Activated T-helper 9 cell treated with anti-CD3 and anti-CD28 coated beads, Interleukin-2, amount 50 U/mL, for 16 hours (primary cell): ENCODE results near the gene UBE2B.
A peak's percentile ranks its signal among the peaks of the same experiment; 100 is the strongest.
"Not testable (repeated sequence)": the region's sequence is repeated elsewhere in the genome, so short reads cannot be mapped to it uniquely, and the experiment has no call there.

Experiments used
- DNase-seq: peaks from one replicate; pipeline ENCODE4 v3.0.0-alpha.2; 2020; ENCODE audit warnings: low read depth

The UBE2B gene

DNA sequence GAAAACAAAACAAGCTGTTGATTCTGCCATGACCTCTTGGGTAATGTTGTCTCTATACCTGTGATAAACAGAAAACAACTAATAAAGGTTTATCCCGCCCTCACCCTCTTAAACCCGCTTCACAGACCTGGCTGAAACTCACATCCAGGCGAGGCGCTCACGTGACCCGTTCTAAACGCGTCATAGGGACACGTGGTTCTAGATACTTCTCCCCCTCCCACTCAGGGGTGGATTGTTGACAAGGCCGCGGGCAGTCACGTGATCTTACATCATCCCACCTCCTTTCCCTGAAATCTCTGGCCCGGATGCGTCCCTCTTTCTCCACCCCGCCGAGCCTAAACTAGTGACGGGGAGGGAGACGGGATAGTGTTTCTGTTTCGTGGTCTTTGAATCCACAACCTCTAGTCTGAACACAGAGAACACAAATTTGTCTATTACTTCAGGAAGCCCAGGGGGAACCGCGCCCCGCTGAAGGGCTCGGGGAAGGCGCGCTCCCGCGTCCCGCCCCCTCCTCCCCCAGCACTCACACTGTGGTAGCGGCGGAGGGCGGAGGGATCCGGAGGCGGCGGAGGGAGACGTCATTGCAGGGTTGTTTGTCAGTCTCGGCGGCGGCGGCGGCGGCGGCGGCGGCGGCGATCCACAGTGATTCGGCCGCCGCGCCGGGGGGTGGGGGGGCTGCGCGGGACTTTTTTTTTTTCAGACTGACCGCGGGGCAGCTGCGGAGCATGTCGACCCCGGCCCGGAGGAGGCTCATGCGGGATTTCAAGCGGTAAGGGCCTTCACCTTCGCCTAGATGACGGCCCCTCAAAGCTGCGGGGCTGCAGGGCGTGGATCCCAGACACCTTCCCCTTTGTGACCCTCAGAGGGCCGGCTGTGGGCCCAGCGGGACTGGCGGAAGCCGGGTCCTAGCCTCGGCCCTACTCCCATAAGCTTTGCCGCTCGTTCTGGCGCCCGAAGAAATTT lies at the start of gene UBE2B:
Gene UBE2B (plus strand): TSS at position 699 of the 963 bp plus-strand sequence. CDS start 27 bp downstream, at position 726.
- peak; percentile 92 for DNase-seq

DNA sequence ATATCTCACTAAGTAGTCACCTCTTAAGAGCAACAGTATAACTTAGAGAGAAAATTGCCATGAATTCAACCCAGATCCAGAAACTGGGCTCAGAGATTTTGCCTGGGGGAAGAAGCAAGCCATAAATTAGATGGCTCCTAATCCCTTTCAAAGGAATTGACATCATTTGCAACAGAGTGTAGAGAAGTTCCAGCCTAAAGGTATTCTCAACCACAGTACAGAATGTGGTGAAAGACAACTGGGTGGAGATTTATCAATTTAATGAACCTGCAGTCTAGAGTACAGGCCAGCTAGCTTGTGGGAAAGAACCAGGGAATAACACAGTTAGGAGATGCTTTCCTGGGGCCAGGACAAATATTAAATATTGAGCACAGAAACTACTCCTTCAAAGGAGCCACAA lies 44.0 kb upstream of the UBE2B start:
- DNase-seq, result no peak

DNA sequence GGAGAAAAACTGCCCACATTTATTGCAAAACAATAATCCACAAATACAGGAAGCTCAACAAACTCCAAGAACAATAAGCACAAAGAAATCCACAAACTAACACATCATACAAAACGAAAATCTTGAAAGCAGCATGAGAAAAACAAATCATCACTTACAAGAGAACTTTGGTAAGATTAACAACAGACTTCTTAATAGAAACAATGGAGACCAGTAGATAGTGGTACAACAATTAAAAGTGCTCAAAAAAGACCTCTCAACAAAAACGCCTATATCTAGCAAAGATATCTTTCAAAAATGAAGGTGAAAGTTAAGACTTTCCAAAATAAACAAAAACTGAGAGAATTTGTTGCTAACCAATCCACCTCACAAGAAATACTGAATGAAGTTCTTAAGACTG lies 42.8 kb upstream of the UBE2B start:
- DNase-seq, result no peak

DNA sequence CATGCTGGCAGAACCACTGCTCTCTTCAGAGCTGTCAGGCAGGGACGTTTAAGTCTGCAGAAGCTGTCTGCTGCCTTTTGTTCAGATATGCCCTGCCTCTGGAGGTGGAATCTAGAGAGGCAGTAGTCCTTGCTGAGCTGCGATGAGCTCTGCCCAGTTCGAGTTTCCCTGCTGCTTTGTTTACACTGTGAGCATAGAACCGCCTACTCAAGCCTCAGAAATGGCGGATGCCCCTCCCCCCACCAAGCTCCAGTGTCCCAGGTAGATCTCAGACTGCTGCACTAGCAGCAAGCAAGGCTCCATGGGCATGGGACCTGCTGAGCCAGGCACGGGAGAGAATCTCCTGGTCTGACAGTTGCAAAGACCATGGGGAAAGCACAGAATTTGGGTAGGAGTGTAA lies 34.5 kb upstream of the UBE2B start:
- not testable (repeated sequence) for DNase-seq

DNA sequence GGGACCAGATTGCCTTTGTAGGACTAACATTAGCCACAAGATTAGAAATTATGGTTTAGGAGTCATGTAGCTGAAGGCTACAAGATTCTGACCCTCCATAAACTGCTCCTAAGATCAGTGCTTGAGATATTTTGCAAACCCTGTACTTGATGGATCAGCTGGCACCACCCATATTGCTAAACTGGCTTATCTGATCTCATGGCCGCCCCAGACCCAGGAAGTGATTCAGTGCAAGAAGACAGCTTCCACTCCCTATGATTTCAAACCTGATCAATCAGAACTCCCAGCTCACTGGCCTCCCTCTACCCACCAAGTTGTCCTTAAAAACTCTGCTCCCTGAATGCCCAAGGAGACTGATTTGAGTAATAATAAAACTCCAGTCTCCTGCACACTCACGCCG lies 27.9 kb upstream of the UBE2B start:
- not testable (repeated sequence) for DNase-seq

DNA sequence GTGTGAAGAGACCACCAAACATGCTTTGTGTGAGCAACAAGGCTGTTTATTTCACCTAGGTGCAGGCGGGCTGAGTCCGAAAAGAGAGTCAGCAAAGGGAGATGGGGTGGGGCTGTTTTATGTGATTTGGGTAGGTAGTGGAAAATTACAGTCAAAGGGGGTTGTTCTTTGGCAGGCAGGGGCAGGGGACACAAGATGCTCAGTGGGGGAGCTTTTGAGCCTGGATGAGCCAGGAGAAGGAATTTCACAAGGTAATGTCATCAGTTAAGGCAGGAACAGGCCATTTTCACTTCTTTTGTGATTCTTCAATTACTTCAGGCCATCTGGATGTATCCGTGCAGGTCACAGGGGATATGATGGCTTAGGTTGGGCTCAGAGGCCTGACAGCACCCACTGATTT lies 25.9 kb upstream of the UBE2B start:
- DNase-seq, result not testable (repeated sequence)

DNA sequence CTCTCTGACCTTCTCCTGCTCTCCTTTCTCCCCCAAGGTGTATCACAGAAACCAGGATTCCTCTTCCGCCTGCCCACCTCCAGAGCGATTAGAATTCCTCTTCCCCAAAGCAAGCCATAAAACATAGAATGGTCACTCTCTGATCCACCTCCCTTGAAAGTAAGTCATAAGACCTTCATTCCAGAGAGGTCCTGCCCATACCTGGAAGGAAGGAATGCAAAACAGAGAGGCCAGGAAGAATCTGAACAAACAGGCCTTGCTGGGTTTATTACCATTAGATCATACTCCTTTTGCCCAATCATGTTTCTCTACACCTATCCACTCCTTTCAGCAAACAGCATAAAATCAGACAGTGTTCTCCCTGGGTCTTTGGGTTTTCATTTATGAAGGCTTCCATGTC lies 25.4 kb upstream of the UBE2B start:
- DNase-seq, result no peak

DNA sequence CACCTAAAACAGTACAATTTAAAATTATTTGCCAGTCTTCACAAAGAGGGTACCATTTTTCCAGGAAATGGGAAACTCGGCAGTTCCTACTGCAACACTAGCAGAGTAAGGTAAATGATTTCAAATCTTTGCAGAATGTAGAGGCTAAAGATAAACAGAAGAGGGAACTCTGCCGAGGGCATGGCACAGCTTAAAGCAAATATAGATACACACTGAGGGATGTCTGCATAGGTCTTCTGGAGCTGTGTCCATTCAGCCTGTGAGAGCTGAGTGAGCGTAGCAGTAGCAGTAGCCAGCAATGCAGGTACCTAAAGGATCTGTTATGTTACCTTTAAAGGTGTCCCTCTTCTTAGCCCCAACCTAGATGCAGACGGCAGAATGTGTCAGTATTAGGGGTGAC lies 21.9 kb upstream of the UBE2B start:
- no peak for DNase-seq

DNA sequence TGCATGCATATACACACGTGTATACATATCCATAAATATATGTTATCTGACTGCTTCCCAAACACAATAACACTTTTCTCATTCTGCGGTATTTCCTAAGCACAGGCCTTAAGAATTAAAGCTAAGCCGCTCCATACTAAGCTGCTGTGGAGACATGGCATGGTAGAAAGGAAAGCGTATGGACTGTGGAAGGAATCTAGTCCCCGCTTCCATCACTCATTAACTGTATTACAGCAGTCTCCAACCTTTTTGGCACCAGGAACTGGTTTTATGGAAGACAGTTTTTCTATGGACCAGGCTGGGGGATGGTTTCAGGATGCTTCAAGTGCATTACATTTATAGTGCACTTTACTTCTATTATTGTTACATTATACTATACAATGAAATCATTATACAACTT lies 15.7 kb upstream of the UBE2B start:
- DNase-seq, result no peak

DNA sequence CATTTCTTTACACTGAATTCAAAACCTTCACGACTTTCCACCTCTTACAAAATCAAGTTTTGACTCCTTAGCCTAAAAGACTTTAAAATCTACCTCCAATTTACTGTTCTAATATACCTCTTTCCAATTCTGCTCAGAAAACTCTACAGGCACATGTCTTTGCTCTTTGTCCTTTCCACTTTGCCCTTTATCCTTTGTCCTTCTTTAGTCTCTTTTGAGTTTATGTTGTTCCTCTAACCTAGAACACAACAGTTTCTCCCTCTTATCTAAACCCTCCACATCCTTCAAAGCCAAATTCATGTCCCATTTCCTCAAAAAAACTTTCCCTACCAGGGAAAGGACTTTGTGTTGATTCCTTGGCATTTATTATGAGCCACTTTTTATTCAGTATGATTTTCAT lies 5.8 kb upstream of the UBE2B start:
- DNase-seq, result no peak

DNA sequence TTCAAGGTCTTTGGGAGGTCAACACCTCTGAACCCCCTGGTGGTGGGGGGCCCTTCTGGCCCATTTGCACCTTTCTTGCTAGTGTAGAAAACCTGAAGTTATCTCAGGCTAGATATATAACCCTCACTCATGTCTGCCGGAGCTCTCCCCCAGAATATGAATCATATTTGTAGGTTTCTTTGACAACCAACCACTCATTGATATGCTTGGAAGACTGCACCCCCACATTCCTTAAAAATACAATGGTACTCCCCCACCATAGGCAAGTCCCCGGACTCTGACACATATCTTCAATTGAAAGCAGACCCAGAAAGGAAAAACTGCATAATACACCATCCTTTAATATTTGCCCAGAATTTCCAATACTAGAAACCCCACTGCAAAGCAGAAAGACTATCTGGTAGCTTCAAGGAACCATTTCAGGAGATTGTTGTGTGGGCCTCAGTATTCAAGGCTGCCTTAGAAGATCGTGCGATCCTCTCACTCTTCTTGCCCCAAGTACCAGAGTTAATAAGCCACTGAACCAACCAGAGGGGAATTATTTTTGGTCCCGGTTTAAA lies 978 bp upstream of the UBE2B start:
- DNase-seq, result no peak

DNA sequence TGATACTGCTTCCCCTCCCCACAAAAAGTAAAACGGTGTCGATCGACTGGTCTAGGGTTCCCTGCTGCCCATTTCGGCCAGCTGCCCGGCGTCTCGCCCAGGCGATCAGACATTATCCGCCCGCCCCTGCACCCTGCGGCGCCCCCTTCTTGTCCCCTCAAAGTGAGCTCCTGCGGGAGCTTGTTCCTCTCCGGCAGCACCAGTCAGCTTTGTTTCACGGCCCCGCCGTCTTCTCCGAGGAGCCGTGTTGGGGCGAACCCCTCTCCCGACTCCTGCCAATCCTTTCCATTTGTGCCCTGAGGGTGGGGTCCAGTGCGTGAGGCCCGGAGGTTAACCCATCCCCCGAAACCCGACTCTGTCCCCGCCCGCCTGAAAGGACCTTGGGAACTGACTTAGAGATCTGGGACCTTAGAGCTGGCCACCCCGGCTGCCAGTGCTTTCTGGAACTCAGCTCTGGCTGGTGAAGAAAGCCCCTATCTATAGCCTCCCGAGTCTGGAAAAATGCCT lies 518 bp downstream of the UBE2B start:
- peak; percentile 24 for DNase-seq

DNA sequence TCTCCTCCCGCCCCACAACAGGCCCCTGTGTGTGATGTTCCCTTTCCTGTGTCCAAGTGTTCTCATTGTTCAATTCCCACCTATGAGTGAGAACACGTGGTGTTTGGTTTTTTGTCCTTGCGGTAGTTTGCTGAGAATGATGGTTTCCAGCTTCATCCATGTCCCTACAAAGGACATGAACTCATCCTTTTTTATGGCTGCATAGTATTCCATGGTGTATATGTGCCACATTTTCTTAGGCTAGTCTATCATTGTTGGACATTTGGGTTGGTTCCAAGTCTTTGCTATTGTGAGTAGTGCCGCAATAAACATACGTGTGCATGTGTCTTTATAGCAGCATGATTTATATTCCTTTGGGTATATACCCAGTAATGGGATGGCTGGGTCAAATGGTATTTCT lies 2.3 kb downstream of the UBE2B start:
- not testable (repeated sequence) for DNase-seq

DNA sequence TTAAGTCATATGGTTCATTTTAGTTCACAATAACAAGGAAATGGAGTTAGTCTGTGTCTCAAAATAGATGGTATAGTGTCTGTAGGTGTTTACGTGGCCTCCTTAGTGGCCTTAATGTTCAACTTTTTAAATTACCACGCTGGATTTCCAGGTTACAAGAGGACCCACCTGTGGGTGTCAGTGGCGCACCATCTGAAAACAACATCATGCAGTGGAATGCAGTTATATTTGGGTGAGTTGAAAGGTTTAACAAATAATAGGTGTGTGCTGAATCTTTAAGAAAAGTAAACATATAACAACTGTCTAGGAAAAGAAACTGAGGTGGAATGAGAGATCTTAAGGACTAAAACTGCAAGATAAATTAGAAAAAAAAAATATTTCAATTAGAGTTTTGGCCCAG lies 2.9 kb downstream of the UBE2B start:
- no peak for DNase-seq

DNA sequence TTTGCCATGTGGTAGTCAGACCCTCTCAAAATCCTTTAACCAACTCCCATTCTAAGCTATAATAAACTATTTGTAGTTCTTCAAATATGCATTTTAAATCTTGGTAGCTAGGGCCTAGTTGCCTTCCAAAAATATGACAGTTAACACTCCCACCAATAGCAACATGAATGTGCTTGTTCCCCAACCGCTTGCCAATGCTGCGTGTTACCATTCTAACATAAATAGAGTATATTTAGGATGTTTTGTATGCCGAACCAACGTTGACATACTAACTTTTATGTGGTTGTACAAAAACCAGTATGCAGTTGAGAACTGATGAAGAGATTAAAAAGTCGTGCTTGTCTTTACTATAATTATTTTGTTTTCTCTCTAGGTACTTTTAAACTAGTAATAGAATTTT lies 9.0 kb downstream of the UBE2B start:
- no peak for DNase-seq

DNA sequence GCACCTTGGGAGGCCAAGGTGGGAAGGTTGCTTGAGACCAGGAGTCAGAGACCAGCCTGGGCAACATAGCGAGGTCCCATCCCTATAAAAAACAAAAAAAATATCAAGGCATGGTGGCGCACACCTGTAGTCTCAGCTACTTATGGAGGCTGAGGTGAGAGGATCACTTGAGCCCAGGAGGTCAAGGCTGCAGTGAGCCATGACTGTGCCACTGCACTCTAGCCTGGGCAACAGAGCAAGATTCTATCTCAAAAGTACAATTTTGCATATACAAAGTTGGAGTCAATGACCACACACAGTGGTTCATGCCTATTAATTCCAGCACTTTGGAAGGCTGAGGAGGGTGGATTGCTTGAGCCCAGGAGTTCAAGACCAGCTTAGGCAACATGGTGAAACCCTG lies 10.8 kb downstream of the UBE2B start:
- DNase-seq, result not testable (repeated sequence)

DNA sequence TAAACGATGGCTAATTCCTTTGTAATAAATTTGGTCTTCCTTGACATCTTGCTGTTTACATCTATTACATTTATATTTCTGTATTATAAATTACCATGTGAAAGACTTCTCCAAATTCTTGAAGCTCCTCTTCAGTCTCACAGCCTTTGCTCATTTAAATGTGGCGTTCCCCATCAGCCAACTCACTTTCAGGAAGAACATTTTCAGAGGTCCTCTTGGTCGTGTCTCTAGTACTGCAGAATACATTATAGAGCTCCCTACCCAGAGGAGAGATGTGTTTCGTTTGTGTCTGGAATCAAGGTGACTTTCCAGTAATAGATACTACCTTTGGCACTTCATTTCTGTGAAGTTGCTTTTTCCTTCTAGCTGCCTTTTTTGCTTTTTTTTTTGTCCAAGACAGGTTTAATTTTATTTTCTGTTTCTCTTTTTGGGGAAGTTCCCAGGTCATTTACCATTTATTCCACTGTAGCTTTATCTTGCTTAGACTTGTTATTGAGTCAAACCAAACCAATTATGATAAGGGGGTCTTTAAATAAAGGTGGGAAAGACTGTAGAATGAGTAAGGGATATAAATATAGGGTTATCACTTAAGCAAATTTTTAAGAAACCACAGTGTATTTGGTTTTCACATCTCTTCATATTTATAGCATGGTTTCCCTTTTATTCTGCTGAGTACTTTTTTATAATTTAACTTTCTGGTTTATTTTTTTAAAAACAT lies 12.8 kb downstream of the UBE2B start:
- DNase-seq, result no peak

DNA sequence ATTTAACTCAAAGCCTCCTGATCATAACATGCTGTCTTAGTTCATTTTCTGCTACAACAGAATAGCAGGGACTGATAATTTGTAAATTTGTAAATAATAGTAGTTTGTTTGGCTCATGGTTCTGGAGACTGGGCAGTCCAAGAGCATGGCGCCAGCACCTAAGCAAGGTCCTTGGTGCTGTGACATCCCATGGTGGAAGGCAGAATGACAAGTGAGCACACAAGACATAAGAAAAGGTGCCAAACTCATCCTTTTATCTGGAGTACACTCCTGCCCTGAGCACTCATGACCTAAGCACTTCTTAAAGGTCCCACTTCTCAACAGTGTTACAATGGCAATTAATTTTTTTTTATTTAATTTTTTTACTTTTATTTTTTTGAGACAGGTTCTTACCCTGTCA lies 16.1 kb downstream of the UBE2B start:
- DNase-seq, result no peak

DNA sequence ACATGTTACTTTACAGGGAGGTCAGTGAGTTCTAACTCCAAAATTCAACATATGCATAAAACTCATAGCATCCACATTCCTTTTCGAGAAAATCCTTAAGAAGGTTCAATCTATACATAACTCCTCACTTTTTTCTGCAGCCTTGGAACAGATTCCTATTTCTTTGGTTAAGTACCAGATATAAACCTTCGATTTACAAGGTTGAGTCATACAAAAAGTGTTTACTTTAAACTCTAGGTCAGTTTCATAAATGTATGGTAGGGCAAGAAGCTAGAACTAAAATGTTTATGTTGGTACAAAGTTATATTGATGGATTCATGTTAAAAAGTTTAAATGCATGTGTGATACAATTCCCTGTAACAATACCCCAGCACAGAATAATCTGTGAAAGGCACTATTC lies 20.9 kb downstream of the UBE2B start:
- DNase-seq, result no peak

DNA sequence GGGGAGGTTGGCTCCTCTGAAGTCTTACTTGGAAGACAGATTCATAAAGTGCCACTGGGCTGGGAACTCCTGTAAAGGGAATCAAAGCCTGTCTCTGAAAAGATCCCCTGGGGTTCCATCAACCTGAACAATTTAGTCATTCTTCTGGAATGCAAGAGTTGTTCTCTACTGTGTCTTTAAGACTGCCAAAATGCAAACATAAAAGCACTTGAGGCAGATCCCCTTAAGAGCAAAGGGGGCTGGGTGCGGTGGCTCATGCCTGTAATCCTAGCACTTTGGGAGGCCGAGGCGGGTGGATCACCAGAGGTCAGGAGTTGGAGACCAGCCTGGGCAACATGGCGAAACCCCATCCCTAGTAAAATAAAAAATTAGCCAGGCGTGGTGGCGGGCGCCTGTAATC lies 23.6 kb downstream of the UBE2B start:
- DNase-seq, result no peak

DNA sequence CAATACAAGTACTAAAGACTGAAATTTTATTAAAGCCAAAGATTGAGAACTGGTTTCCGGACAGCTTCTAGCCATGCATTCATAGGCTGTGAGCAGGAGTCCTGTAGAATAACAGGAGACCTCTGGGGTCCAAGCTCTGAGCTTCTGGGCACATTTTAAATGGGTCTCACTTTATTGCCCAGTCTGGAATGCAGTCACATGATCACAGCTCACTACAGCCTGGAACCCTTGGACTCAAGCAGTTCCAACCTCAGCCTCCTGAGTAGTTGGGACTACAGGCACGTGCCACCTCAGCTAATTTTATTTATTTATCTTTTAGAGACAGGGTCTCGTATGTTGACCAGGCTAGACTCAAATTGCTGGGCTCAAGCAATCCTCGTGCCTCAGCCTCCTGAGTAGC lies 24.9 kb downstream of the UBE2B start:
- no peak for DNase-seq

DNA sequence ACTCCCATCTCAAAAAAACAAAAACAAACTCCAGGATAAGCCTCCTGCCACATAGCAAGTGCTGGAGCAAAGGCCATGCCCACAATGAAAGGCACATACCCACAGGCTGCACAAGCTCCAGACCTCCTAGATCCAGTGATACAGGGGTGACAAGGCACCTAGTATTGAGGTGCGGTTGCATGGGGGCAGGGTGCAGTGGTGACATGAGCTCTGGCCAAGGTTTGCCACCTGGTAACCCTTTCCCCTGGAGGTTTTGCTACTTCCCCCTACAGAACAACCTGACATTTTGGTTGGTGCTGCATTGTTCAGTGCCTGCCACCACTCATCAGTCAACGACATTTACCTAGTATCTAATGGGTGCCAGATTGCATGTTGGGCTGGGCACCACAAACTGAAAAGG lies 25.8 kb downstream of the UBE2B start:
- DNase-seq, result no peak
